HG02938 (cell line): ENCODE results near the gene PIK3CG.
"Not testable (repeated sequence)": the region's sequence is repeated elsewhere in the genome, so short reads cannot be mapped to it uniquely, and the experiment has no call there.

Experiments
- ATAC-seq: cut with Tn5 transposase; IDR thresholded peaks from one replicate; pipeline ENCODE4 v1.9.1; 2021; ENCODE audit warnings: mild to moderate bottlenecking, moderate library complexity; ENCODE audit not compliant: unreplicated experiment

PIK3CG gene

GRCh38 chr7:106885652-106886051 lies 20.6 kb downstream of the PIK3CG start:
- no peak for ATAC-seq

GRCh38 chr7:106887421-106887820 lies 22.3 kb downstream of the PIK3CG start:
- ATAC-seq: peak; percentile 65

- no peak for ATAC-seq
These were observed 23.1 kb downstream of the PIK3CG start for GRCh38 chr7:106888204-106888603.

GRCh38 chr7:106890952-106891351 lies 25.9 kb downstream of the PIK3CG start:
- no peak for ATAC-seq

GRCh38 chr7:106891548-106892410 lies 26.7 kb downstream of the PIK3CG start:
- ATAC-seq: peak; percentile 39

- no peak for ATAC-seq
These were observed 28.5 kb downstream of the PIK3CG start for GRCh38 chr7:106893591-106893990.

- ATAC-seq: peak; percentile 60
These were observed 30.3 kb downstream of the PIK3CG start for GRCh38 chr7:106895246-106895864.

- ATAC-seq: no peak
These were observed 31.1 kb downstream of the PIK3CG start for GRCh38 chr7:106896231-106896630.

GRCh38 chr7:106897553-106897952 lies 32.5 kb downstream of the PIK3CG start:
- not testable (repeated sequence) for ATAC-seq

GRCh38 chr7:106898967-106899366 lies 33.9 kb downstream of the PIK3CG start:
- ATAC-seq: not testable (repeated sequence)

- no peak for ATAC-seq
These were observed 36.9 kb downstream of the PIK3CG start for GRCh38 chr7:106901828-106902441.

- no peak for ATAC-seq
These were observed 40.7 kb downstream of the PIK3CG start for GRCh38 chr7:106905734-106906133.

- no peak for ATAC-seq
These were observed 46.9 kb downstream of the PIK3CG start for GRCh38 chr7:106911959-106912358.

- no peak for ATAC-seq
These were observed 49.0 kb downstream of the PIK3CG start for GRCh38 chr7:106914018-106914607.

- ATAC-seq: no peak
These were observed 50.3 kb downstream of the PIK3CG start for GRCh38 chr7:106915407-106915806.

- peak; percentile 97 for ATAC-seq
These were observed 50.8 kb downstream of the PIK3CG start for GRCh38 chr7:106915873-106916272.

- ATAC-seq: no peak
These were observed 51.6 kb downstream of the PIK3CG start for GRCh38 chr7:106916679-106917078.

- no peak for ATAC-seq
These were observed 53.9 kb downstream of the PIK3CG start for GRCh38 chr7:106918991-106919390.

- not testable (repeated sequence) for ATAC-seq
These were observed 59.4 kb downstream of the PIK3CG start for GRCh38 chr7:106924468-106924867.

- no peak for ATAC-seq
These were observed 61.8 kb downstream of the PIK3CG start for GRCh38 chr7:106926892-106927291.

- no peak for ATAC-seq
These were observed 62.5 kb downstream of the PIK3CG start for GRCh38 chr7:106927536-106927935.
